Inflammatory macrophage treated with lipopolysaccharide for 1 hour (primary cell): ENCODE measurements around the gene TBX4.
"Not testable (repeated sequence)": the region's sequence is repeated elsewhere in the genome, so short reads cannot be mapped to it uniquely, and the experiment has no call there.

Experiments
- DNase-seq, 2 donors: peaks; one replicate each; pipeline ENCODE4 v3.0.0-alpha.2; 2020 to 2022

TBX4 gene

GRCh38 chr17:61413661-61414126 lies 38.5 kb upstream of the TBX4 start:
- no peak for DNase-seq

- DNase-seq, result no peak
Observed at GRCh38 chr17:61414141-61414935, 37.9 kb upstream of the TBX4 start.

- no peak for DNase-seq
Observed at GRCh38 chr17:61414936-61415251, 37.3 kb upstream of the TBX4 start.

- DNase-seq, result no peak
Observed at GRCh38 chr17:61415374-61416210, 36.6 kb upstream of the TBX4 start.

- no peak for DNase-seq
Observed at GRCh38 chr17:61416211-61416539, 36.0 kb upstream of the TBX4 start.

GRCh38 chr17:61416540-61417363 lies 35.5 kb upstream of the TBX4 start:
- peak; percentile 52 to 84 for DNase-seq

- peak in 1 of 2 donors; percentile 48 for DNase-seq
Observed at GRCh38 chr17:61418449-61418848, 33.8 kb upstream of the TBX4 start.

GRCh38 chr17:61419496-61420046 lies 32.7 kb upstream of the TBX4 start:
- DNase-seq, result no peak

GRCh38 chr17:61420052-61420451 lies 32.2 kb upstream of the TBX4 start:
- DNase-seq, result no peak

GRCh38 chr17:61420745-61421398 lies 31.4 kb upstream of the TBX4 start:
- DNase-seq, result no peak

- no peak for DNase-seq
Observed at GRCh38 chr17:61421460-61421859, 30.8 kb upstream of the TBX4 start.

- no peak for DNase-seq
Observed at GRCh38 chr17:61422116-61422799, 30.0 kb upstream of the TBX4 start.

GRCh38 chr17:61422869-61423268 lies 29.4 kb upstream of the TBX4 start:
- no peak for DNase-seq

GRCh38 chr17:61423967-61424649 lies 28.1 kb upstream of the TBX4 start:
- DNase-seq, result no peak

GRCh38 chr17:61425682-61426481 lies 26.3 kb upstream of the TBX4 start:
- no peak for DNase-seq

- DNase-seq, result no peak
Observed at GRCh38 chr17:61426482-61427304, 25.5 kb upstream of the TBX4 start.

- no peak for DNase-seq
Observed at GRCh38 chr17:61427567-61427966, 24.7 kb upstream of the TBX4 start.

- DNase-seq, result no peak
Observed at GRCh38 chr17:61429274-61429673, 22.9 kb upstream of the TBX4 start.

GRCh38 chr17:61429831-61430230 lies 22.4 kb upstream of the TBX4 start:
- DNase-seq, result not testable (repeated sequence)
